Activated naive CD8-positive, alpha-beta T cell treated with anti-CD3 and anti-CD28 coated beads, Interleukin-2, amount 50 U/mL, for 24 hours (primary cell): ENCODE data around the gene RNFT2.
A peak's percentile ranks its signal among the peaks of the same experiment; 100 is the strongest.

Source experiments
- ATAC-seq: fragments of 150-1000 bp; cut with Tn5 transposase; one replicate; pipeline ENCODE4 v1.10.0; 2021
- DNase-seq: peaks from one replicate; pipeline ENCODE4 v3.0.0; 2021
- H3K27ac Mint-ChIP-seq: one replicate; pipeline ENCODE4 v1.8.0; 2021; ENCODE audit warnings: mild to moderate bottlenecking, mixed read lengths
- H3K27me3 Mint-ChIP-seq: one replicate; pipeline ENCODE4 v1.8.0; 2021; ENCODE audit warnings: mixed read lengths
- H3K36me3 Mint-ChIP-seq: one replicate; pipeline ENCODE4 v1.8.0; 2021; ENCODE audit warnings: low read depth, mixed read lengths
- H3K4me1 Mint-ChIP-seq: one replicate; pipeline ENCODE4 v1.8.0; 2021; ENCODE audit warnings: mixed read lengths
- H3K4me3 Mint-ChIP-seq: one replicate; pipeline ENCODE4 v1.8.0; 2021; ENCODE audit warnings: mild to moderate bottlenecking, moderate library complexity, mixed read lengths
- H3K9me3 Mint-ChIP-seq: one replicate; pipeline ENCODE4 v1.8.0; 2021; ENCODE audit warnings: mixed read lengths

Gene RNFT2

DNA sequence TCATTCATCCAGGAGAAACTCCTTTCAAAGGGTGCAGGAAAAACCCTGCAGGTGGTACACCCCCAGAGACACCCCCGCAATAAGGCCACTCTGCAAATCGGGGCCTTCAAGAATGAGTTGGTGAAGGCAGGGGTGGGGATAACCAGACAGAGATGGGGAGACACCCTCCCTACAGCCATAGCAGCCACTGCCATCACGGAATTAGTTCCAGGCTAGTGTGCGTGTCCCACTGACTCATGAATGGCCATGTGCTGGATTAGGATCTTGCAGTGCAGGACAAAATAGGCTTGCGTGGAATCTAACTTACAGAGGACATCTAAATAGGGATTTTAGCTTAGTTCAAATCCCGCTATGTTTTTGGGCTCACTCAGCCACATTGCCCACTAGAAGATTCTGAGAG lies 38.0 kb upstream of the RNFT2 start:
- no peak for ATAC-seq
- peaks cover 11% of the 10 kb centered on the region for H3K27me3 Mint-ChIP-seq

DNA sequence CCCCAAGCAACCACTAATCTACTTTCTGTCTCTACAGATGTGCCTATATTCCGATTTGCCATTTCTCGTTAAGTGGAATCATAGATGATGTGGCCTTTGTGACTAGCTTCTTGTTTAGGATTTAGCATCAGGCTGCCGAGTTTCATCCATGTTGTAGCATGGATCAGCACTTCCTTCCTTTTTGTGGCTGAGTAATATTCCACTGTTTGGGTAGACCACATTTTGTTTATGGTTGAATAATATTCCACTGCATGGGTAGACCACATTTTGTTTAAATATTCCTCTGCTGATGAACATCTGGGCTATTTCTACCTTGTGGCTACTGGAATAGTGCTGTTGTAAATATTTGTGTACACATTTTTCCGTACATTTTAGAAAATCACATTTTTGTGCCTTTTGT lies 36.7 kb upstream of the RNFT2 start:
- no peaks in the 10 kb centered on the region for H3K9me3 Mint-ChIP-seq
- peaks cover 6% of the 10 kb centered on the region for H3K27me3 Mint-ChIP-seq
- no peak for DNase-seq
- ATAC-seq: no peak
- peaks cover 2% of the 10 kb centered on the region for H3K4me1 Mint-ChIP-seq
- no peaks in the 10 kb centered on the region for H3K36me3 Mint-ChIP-seq
- no peak overlapping the region for H3K27ac Mint-ChIP-seq
- H3K4me3 Mint-ChIP-seq: no peak overlapping the region

More for the DNA sequence above, 38.0 kb upstream of the RNFT2 start:
- no peaks in the 10 kb centered on the region for H3K36me3 Mint-ChIP-seq
- no peak overlapping the region for H3K27ac Mint-ChIP-seq
- H3K4me1 Mint-ChIP-seq: peaks cover 2% of the 10 kb centered on the region
- no peak overlapping the region for H3K4me3 Mint-ChIP-seq
- no peaks in the 10 kb centered on the region for H3K9me3 Mint-ChIP-seq
- no peak for DNase-seq

DNA sequence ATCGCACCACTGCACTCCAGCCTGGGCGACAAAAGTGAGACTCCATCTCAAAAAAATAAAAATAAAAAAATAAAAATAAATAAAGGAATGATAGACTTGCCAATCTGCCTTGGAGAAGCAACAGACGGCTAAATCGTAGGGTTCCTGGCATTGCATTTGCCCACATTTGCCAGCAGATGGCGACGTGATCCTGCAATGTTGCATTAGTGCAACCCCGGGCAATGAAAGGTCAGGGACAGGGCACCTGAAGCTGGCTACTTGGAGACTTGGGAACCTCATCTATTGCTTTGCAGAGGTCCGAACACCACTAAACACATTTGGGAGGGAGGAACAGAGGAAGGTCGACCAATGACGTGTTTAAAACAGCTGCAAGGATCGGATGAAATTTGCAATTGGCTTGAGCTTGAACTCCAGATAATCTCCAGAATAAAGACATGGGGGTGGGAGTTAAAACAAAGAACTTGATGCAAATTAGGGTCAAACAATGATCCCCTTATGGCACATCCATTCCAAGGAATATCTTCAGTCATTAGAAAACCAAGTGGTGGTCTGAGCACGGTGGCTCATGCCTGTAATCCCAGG lies 34.8 kb upstream of the RNFT2 start:
- DNase-seq (peak; percentile 67), ATAC-seq (no peak)
- H3K4me1 Mint-ChIP-seq: peaks cover 2% of the 10 kb centered on the region
- H3K9me3 Mint-ChIP-seq: no peaks in the 10 kb centered on the region
- no peaks in the 10 kb centered on the region for H3K36me3 Mint-ChIP-seq
- H3K4me3 Mint-ChIP-seq: no peak overlapping the region
- H3K27me3 Mint-ChIP-seq: peaks cover 4% of the 10 kb centered on the region
- H3K27ac Mint-ChIP-seq: no peak overlapping the region

DNA sequence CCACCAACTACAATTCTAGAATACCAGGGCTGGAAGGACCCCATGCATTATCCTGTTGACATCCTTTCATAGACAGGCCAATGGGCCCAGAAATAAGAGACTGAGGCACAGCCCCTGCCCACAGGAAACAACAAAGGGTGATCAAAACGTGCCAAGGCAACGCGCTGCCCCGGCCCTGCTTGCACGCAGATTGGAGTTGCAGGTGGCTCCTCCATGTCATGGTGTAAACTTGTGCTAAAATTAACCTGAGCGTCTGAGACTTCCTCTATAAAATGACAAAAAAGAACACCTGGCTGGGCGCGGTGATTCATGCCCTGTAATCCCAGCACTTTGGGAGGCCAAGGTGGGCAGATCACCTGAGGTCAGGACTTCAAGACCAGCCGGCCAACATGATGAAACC lies 30.4 kb upstream of the RNFT2 start:
- H3K27ac Mint-ChIP-seq: no peak overlapping the region
- no peak for ATAC-seq
- H3K4me3 Mint-ChIP-seq: no peak overlapping the region
- H3K36me3 Mint-ChIP-seq: no peaks in the 10 kb centered on the region
- H3K9me3 Mint-ChIP-seq: no peaks in the 10 kb centered on the region
- DNase-seq: no peak
- H3K4me1 Mint-ChIP-seq: peaks cover 12% of the 10 kb centered on the region
- peaks cover 4% of the 10 kb centered on the region for H3K27me3 Mint-ChIP-seq

DNA sequence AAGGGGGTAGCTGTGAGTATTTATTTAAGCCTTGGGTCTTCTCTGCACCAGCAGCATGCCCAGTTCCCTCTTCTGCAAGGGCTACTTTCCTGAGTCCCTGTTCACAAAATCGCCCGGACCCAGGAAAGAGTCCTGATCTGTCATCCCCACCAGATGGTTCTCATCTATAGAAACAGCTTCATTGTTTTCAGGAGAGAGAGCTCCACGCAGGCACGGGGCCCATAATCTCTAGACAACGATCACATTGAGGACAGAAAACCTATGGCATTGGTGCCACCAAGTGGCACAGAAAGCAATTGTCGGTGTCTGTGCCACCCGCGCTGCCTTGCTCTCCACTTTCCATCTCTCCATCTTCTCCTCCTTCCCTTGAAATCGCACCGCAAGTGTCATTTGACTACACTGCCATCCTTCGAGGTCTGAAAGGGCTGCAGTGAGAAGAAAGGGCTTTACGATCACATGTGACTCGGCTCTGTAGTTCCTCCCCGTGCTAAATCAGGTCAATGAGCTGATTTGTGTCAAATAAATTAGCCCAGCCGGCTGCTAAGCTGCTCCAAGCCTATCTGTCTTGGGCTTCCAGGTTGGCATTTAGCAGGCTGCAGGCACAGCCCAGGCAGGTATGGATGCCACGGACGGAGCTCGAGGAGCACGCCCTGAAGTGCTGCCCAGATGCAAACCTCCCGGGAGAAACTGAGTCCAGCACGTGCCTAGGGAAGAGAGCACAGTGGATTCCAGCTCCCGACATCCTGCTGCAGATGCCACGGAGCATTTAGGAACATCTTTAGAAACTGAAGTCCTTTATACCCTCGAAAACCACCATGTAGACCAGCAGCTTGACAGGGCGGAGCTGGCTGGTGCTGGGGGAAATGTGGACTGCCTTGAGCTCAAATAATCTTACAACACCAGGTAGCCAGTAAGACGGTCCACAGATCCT lies 29.0 kb upstream of the RNFT2 start:
- Mint-ChIP-seq H3K36me3 (no peaks in the 10 kb centered on the region), H3K27me3 (peaks cover under 1% of the 10 kb centered on the region), H3K4me1 (peaks cover 10% of the 10 kb centered on the region), H3K9me3 (no peaks in the 10 kb centered on the region), H3K27ac (no peak overlapping the region), H3K4me3 (no peak overlapping the region)
- peak; percentile 78 for ATAC-seq
- peak; percentile 43 for DNase-seq

DNA sequence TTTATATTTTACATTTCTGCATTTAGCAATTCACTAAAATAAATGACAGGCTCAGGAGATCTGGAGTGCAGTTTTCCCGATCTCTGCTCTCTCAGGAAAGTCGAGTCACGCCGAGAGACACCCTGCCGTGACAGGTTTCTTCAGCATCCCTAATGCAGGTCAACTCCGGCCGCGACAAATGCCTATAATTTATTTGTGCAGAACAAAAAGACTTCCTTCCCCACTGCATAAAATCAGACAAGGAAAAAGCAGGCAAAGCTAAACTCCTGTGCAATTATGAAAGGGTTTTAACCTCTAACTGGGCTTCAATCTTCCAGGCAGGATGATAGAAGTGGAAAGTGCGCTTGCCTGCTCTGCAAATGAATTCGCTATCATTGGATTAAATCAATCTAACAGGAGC lies 28.3 kb upstream of the RNFT2 start:
- H3K27ac Mint-ChIP-seq: no peak overlapping the region
- no peaks in the 10 kb centered on the region for H3K36me3 Mint-ChIP-seq
- H3K27me3 Mint-ChIP-seq: no peaks in the 10 kb centered on the region
- ATAC-seq: no peak
- H3K9me3 Mint-ChIP-seq: no peaks in the 10 kb centered on the region
- peaks cover 10% of the 10 kb centered on the region for H3K4me1 Mint-ChIP-seq
- no peak for DNase-seq
- no peak overlapping the region for H3K4me3 Mint-ChIP-seq

DNA sequence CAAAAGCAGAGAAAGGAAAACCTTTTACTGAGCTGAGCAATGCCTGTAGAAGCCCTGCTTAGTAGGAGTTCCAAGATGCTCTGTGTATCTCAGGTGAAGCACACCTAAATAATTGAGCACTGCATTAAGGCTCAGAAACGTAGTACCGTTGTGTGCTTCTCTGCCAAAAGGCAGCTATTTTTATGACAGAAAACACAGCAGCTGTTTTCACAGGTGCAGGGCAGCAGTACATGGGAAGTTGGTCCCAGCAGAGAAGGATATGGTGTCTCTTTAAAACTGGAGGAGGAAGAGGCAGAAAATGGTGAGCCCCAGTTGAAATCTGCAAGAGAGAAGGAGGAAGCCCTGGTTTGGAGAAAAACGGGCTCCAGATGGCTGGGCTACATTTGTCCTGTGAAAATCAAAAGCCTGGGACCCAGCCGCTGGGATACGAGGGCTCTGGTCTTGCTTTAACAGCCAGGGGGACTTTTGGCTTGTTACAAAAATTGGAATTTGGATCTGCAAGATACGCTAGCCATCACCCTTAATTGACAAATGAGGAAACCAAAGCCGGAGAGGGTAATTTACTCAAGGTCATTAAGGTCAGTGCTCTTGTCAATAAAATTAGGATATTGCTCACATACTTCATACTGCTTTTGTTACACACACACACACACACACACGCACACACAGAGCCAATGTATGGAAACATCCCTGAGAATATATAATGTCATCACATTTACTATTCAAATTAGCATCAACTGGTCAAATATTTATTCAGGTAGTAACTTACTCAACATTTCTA lies 27.6 kb upstream of the RNFT2 start:
- no peak overlapping the region for H3K4me3 Mint-ChIP-seq
- no peaks in the 10 kb centered on the region for H3K9me3 Mint-ChIP-seq
- peaks cover 10% of the 10 kb centered on the region for H3K4me1 Mint-ChIP-seq
- H3K27ac Mint-ChIP-seq: no peak overlapping the region
- DNase-seq (no peak), ATAC-seq (no peak)
- no peaks in the 10 kb centered on the region for H3K27me3 Mint-ChIP-seq
- H3K36me3 Mint-ChIP-seq: peaks cover under 1% of the 10 kb centered on the region

DNA sequence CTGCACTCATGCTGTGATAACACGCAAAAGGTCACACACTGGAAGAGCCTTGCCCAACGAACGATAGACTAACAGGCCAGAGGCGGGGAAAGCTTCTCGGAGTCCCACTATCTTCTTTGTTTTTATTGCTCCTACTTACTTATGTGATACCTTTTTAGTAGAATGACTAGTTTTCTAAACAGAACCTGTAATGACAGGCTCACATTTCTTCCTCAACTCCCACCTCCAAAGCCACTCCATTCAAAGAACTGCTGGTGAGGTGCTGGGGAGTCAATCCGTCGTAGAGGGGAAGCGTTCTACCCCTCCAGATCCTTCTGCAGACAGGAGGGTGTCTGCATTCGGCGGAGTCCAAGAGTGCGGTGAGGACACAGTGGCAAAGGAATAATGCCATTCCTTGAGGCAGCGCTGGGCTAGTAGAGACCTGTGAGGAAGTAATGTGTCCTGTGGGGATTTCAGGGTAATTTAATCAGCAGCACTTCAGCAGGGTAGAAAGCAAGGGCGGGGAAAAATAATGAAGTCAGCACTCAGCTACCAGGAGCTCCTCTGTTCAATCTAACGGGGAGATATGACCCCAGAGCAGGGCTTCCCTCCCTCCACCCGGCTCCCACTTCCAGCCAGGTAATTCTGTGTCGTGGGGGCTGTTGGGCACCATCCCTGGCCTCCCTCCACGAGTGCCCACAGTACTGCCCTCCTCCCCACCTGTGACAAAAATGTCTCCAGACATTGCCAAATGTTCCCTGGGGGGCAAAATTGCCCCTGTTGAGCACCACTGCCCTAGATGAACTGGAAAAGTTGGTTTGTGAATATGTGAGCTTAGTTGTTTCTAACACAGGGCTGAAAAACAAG lies 25.4 kb upstream of the RNFT2 start:
- H3K9me3 Mint-ChIP-seq: no peaks in the 10 kb centered on the region

DNA sequence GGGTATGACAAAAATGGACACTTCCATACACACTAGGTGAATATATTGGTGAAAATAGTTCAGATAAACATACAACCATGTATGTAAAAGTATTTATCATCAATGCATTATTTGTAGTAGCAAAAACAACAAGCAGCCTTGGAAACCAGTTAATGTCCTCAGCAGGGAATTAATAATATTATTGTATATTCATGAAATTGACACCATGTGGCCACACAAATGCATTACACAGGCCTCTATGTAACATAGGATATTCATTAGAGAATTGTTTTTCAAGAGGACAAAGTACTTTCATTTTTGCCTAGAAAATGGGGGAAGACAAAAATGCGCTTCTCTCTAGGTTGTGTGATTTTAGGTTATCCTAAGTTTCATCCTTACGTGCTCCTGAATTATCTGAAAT lies 24.6 kb upstream of the RNFT2 start:
- ATAC-seq: no peak

More for the DNA sequence above, 25.4 kb upstream of the RNFT2 start:
- H3K27ac Mint-ChIP-seq: peak overlapping the region; percentile 3
- no peak overlapping the region for H3K4me3 Mint-ChIP-seq
- no peak for DNase-seq
- no peak for ATAC-seq
- peaks cover 15% of the 10 kb centered on the region for H3K36me3 Mint-ChIP-seq
- no peaks in the 10 kb centered on the region for H3K27me3 Mint-ChIP-seq
- H3K4me1 Mint-ChIP-seq: peaks cover 10% of the 10 kb centered on the region

DNA sequence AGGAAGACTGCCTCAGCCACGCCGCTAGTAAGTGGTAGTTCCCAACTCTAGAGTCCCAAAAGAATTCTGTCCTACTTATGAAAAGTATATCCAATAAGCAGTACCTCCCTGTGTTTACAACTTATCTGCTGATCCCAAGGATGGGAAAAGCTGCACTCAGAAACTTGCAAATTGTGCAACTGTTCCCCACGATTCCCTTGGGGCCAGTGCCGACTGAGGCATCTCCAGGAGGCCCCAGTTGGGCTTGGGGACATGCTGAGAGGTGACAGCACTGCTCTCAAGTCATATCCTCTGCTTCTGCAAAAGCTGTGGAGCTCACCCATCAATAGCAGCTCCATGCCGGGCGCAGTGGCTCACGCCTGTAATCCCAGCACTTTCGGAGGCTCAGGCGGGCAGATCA lies 23.9 kb upstream of the RNFT2 start:
- DNase-seq: no peak
- Mint-ChIP-seq H3K27ac (no peak overlapping the region), H3K9me3 (no peaks in the 10 kb centered on the region), H3K4me3 (no peak overlapping the region), H3K4me1 (peaks cover 4% of the 10 kb centered on the region), H3K36me3 (peaks cover 15% of the 10 kb centered on the region), H3K27me3 (no peaks in the 10 kb centered on the region)
- ATAC-seq: no peak

More for the DNA sequence above, 24.6 kb upstream of the RNFT2 start:
- no peak for DNase-seq
- Mint-ChIP-seq H3K27ac (no peak overlapping the region), H3K27me3 (no peaks in the 10 kb centered on the region), H3K4me1 (peaks cover 8% of the 10 kb centered on the region), H3K4me3 (no peak overlapping the region), H3K36me3 (peaks cover 15% of the 10 kb centered on the region), H3K9me3 (no peaks in the 10 kb centered on the region)

DNA sequence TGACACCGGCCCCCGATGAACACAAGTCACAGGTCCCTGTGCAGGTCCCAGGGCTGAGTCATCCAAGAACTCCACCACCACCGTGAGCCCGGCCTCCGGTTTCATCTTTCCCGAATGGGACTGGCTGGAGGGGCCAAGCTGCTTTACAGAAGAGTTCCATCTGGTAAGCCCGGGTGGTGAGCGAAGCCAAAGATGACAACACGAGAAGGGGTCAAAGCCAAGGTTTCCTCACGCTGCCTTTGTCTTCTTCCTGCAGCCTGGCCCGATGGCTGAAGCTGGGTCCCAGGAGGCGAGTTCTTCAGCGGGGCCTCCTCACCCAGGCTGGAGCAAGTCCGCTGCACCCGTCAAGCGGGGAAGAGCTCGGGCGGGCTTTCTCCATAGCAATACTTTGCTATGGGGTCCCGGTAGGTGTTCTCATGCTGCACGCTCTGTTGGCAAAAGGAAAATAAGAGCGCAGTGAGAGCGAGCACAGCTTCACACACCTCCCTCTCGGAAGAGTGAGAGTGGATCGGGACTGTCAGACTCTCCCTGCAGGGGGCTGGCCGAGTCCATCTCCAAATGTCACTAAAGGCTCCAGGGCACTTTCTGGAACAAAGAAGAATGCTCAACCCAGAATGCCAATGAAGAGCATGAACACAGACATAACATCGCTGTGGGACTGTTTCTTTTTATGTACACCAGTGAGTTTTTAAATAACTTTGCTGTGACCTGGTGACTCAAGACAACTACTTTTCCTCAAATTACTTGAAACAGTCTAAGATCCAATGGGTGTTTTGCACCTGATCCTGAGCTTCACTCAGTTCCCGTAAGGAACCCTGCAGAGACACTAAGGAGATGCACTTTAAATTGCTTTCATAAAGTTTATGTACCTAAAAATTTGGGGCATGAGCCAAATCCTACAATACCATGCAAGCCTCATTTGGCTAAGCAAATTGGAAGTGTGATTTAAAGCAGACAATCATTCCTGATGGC lies 20.4 kb upstream of the RNFT2 start:
- DNase-seq: no peak
- Mint-ChIP-seq H3K9me3 (no peaks in the 10 kb centered on the region), H3K4me1 (peaks cover 6% of the 10 kb centered on the region), H3K4me3 (no peak overlapping the region), H3K36me3 (peaks cover 22% of the 10 kb centered on the region), H3K27me3 (no peaks in the 10 kb centered on the region), H3K27ac (peak overlapping the region; percentile 12)
- no peak for ATAC-seq

DNA sequence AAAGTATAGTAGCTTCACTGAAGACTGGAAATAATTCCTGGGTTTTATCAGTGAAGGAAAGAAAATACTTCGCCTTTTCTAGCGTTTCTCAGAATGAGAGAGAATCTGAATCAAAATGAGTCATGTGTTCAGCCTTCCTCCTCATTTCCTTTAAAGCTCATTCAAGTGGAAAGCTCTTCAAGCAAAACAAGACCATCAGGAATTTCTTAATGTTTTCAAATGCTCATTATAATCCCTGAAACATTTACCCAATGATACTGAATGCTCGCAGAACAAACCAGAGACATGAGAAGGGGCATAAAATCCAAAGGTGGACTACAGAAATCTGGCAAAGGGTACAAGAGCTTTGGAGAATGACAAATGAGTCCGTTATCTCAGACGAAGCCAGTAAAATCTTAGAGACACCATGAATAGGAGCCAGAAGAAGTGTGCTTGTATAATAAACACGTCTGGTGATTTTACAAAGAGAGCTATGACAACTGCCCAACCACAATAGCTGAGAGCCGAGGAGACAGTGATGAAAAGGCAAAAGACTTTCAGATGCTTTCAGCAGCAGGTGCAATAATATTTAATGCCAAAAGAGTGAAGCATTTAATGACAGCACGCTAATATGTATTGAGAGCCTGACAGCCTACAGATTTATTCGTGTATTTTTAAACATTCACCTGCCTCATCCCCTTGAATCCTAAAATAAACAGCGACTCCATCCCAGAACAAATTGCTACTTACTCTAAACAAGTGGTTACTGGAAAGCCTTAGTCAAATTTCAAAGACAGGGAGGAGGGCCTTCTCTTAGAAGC lies 19.3 kb upstream of the RNFT2 start:
- H3K4me3 Mint-ChIP-seq: no peak overlapping the region
- peaks cover 7% of the 10 kb centered on the region for H3K4me1 Mint-ChIP-seq
- H3K36me3 Mint-ChIP-seq: peaks cover 25% of the 10 kb centered on the region
- H3K9me3 Mint-ChIP-seq: no peaks in the 10 kb centered on the region
- no peak overlapping the region for H3K27ac Mint-ChIP-seq
- no peaks in the 10 kb centered on the region for H3K27me3 Mint-ChIP-seq
- no peak for ATAC-seq
- DNase-seq: no peak
